SHP77 treated with DMSO at 0.1 percent for 48 hours (cell line): Measurements from ENCODE around the gene ARAP1.

Experiments used
- DNase-seq: peaks from one replicate; lab custom pipeline; 2025; lab: John Stamatoyannopoulos, UW

The ARAP1 gene

GRCh38 chr11:72723508-72723907 is 28.7 kb downstream of the ARAP1 start:
- DNase-seq, result no peak

DNA sequence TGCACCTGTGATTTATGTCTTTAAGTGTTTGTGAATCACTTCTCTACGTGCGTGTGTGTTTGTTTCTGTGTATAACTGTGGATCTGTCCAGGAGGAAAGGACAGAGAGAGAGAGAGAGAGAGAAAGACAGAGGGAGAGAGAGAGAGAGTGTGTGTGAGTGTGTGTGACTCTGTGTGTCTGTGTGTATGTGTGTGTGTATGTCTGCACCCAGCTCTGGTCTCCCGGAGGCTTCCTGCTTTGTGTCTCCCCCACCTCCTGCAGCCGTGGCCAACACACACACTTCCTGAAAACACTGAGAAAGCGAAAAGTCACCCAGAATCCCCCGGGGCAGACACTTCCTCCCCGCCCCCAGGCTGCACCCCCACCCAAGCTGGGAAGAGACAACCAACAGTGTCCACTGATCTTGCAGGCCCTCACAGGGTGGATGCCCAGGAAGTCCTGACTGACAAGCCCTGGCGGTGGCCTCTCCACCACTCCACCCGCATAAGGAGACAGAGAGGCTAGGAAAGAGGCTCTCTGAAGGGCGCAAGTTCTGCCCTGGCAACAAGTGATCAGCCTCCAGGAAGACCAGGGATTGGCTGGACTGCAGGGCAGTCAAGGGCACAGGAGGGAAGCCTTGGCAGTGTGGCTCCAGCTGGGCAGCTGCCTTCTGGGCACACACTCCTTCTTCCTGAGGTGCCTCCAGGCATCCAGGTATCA is 30.0 kb downstream of the ARAP1 start:
- peak; percentile 87 for DNase-seq

- no peak for DNase-seq
Measured at GRCh38 chr11:72721689-72722049, 30.5 kb downstream of the ARAP1 start.

DNA sequence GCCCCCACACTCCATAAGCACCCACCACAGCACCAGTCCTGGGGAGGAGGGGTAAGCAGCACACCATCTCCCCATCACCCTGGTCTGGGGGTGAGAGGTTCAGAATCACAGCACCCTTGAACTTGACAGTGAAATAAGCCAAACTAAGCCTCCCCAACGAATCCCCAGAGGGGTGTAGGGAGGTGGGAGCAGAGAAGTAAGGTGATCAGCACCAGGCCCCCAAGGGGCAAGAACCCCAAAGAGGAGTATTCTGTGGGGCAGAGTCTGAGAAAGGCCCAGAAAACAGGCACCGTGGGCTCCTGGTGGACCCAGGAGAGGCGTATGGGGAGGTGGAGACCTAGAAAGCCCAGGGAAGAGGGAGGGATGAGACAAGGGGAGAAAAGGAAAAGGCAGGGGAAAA is 30.9 kb downstream of the ARAP1 start:
- no peak for DNase-seq

DNA sequence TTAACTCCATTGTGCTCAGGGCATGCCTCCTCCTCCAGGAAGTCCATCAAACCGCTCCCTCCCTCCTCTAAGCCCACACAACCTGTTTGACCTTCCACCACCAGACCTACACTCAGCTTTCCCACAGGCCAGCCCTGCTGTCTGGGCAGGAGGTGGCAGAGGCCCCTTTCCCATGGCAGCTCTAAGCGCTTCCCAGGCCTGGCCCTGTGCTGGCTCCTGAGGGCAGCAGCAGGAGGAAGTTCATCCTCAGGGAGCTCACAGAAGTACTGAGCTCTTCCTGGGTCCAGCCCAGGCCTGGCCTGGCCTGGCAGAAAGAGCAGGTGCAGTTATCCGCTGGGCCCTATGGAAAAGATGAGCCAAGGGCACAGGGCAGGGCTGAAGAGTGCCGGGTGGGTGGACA is 31.4 kb downstream of the ARAP1 start:
- no peak for DNase-seq

GRCh38 chr11:72720047-72720446 is 32.2 kb downstream of the ARAP1 start:
- no peak for DNase-seq

DNA sequence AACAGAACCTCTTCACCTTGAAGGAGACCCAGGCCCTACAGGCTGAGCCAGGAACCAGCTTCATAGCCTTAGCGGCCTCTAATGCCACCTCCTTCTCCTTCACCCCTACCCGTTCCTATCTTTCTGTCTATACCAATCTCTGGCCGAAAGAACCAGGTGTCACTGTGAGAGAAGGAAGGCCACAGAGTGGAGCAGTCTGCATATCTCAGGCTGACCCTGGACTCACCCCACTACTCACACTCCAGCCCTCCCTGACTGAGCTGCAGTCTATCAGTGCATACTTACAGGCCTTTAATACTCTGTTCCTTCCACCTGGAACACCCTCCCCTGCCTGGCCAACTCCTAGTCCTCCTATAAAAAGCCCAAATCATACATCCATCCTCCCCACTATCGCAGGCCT is 32.7 kb downstream of the ARAP1 start:
- DNase-seq, result no peak

GRCh38 chr11:72719144-72719543 is 33.1 kb downstream of the ARAP1 start:
- no peak for DNase-seq

DNA sequence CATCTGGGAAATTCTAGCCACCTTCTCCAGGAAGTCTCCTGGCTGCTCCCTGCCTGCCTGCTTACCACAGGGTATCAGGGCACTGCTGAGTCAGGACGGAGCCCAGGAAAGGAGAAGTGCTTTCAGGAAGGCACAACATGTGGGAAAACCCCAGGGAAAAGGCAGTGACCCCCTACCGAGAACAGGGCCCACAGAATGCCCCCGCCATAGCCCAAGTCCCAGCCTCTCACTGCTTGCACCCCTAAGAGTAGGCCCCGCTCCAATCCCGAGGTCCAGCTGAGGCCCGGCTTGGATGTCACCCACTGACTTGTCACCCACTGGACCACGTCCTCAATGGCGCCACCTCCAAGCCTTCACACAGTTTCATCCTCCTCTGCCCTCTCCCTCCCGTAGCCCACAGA is 34.1 kb downstream of the ARAP1 start:
- no peak for DNase-seq

DNA sequence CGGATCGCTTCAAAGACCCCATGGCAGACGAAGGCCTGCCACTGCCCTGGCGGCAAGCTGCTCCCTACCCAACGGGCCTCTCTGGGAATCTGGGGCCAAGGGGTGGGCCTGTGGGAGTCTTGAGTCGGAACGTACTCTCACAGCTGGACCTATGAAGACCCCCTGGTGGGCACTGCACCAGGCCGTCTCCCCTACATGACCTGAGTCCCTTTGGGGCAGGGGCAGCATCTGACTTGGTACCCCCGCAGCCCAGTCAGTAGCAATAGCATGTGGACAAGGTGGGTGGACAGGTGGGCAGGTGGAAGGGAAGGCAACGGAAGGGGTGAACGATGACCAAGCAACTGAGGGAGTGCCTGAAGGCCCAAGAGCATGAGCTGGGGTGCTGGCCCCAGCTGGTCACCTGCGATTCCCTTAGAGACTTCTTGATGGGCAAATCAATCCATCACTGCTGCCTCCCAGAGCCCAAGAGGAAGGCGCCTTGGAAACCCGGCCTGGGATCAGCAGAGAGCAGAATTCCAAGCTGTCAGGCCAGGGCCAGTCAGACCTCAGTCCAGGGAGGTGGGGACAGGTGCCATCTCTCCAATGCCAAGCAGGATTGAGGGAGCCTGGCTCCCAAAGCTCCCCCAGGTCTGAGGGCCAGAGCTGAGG is 35.3 kb downstream of the ARAP1 start:
- no peak for DNase-seq

DNA sequence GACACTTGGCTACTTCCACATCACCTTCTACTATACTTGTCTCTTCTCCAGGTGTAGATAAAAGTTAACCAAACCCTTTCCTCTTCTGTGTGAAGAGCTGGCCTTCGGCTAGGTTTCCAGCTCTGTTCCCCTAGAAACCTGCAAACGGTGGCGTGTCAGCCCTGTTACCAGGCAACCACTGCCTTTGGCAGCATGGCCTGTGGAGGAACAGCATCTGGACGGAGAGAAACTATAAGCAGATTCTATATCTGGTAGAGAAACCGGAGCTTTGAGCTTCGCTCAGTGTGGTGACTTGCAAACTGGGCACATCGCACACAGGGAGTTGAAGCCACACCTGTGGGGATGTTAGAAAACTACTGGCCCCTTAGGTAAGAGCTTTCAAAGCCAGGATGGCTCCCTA is 35.9 kb downstream of the ARAP1 start:
- no peak for DNase-seq

GRCh38 chr11:72712841-72713240 is 39.4 kb downstream of the ARAP1 start:
- no peak for DNase-seq

- no peak for DNase-seq
Measured at GRCh38 chr11:72712168-72712751, 39.9 kb downstream of the ARAP1 start.

DNA sequence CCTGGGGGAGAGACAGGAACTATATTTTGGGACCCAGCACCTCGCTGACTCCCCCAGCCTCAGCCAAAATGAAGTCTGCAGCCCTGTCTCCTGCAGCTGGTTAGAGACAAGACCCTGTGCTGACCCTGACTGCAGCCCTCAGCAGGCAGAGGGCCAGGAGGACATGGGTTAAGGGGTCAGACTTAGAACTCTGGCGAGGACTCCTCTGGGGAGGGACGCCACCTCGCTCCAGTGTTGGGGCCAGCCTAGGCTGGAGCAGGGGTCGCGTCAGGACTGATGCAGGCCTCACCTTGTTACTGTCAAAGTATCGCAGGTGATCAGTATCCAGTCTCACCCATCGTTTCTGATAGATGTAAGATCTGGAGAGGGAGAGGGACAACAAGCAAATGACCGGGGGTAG is 41.1 kb downstream of the ARAP1 start:
- no peak for DNase-seq

DNA sequence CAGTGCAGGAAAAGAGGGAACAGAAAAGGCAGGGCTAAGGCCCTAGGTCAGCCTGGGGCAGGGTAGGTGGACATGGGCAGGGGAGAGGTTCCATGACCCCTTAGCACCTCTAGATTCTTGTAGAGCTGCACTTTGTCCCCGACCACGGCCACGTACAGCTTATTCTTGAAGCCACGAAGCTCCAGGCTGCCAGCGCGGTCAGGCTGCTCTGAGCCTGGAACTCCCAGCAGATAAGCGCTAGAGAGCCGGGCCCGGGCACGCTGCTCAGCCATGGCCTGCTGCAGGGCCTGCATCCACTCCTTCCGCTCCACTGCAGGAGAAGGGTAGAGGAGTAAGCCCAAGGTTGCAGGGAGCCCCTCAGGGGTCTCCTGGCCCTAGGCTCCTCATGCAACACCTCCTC is 41.9 kb downstream of the ARAP1 start:
- no peak for DNase-seq

GRCh38 chr11:72709478-72710238 is 42.5 kb downstream of the ARAP1 start:
- DNase-seq, result no peak

- DNase-seq, result no peak
Measured at GRCh38 chr11:72707032-72707431, 45.2 kb downstream of the ARAP1 start.

GRCh38 chr11:72706579-72706978 is 45.6 kb downstream of the ARAP1 start:
- no peak for DNase-seq

GRCh38 chr11:72705442-72706365 is 46.5 kb downstream of the ARAP1 start:
- DNase-seq, result no peak

GRCh38 chr11:72704783-72705265 is 47.4 kb downstream of the ARAP1 start:
- no peak for DNase-seq

GRCh38 chr11:72704028-72704782 is 48.0 kb downstream of the ARAP1 start:
- no peak for DNase-seq
